Neural progenitor cell (in vitro differentiated cells): ENCODE measurements around the gene KCNJ10. TPM values are rescaled to one million over a fixed set of nuclear protein-coding genes. Genes with fewer than 3 reads are reported as not detected.

ENCODE experiments used
- DNase-seq: peaks from one replicate; pipeline ENCODE4 v3.0.0-alpha.2; 2016; ENCODE audit warnings: low spot score
- H2AFZ ChIP-seq: fragments of 200-600 bp; sonication (generic); replicated peaks from 2 replicates; pipeline ENCODE4 v1.6.1; 2016; ENCODE audit warnings: antibody characterized with exemption
- H3F3A ChIP-seq: fragments of 200-600 bp; sonication (generic); 2 replicates; pipeline ENCODE4 v1.6.1; 2016; ENCODE audit warnings: antibody characterized with exemption, low read depth
- H3K27ac ChIP-seq: fragments of 200-600 bp; sonication (generic); 2 replicates; pipeline ENCODE4 v1.5.1; 2016; ENCODE audit warnings: mild to moderate bottlenecking
- H3K27me3 ChIP-seq: fragments of 200-600 bp; sonication (generic); 2 replicates; pipeline ENCODE4 v1.6.1; 2016; ENCODE audit warnings: mild to moderate bottlenecking, moderate library complexity
- H3K36me3 ChIP-seq: fragments of 200-600 bp; sonication (generic); 2 replicates; pipeline ENCODE4 v1.5.1; 2016
- H3K4me1 ChIP-seq: fragments of 200-600 bp; sonication (generic); 2 replicates; pipeline ENCODE4 v1.6.1; 2016; ENCODE audit warnings: mixed run types
- H3K4me2 ChIP-seq: fragments of 200-600 bp; sonication (generic); 2 replicates; pipeline ENCODE4 v1.6.1; 2016
- H3K4me3 ChIP-seq: fragments of 200-600 bp; sonication (generic); 2 replicates; pipeline ENCODE4 v1.5.1; 2016
- H3K79me2 ChIP-seq: fragments of 200-600 bp; sonication (generic); 2 replicates; pipeline ENCODE4 v1.6.1; 2016; ENCODE audit warnings: low read depth
- H3K9ac ChIP-seq: fragments of 200-600 bp; sonication (generic); 2 replicates; pipeline ENCODE4 v1.6.1; 2016
- H3K9me3 ChIP-seq: fragments of 200-600 bp; sonication (generic); 2 replicates; pipeline ENCODE4 v1.5.1; 2016; ENCODE audit warnings: low read depth
- H4K20me1 ChIP-seq: fragments of 200-600 bp; sonication (generic); 2 replicates; pipeline ENCODE4 v1.6.1; 2016; ENCODE audit warnings: low read depth
- H3K27ac Mint-ChIP-seq: 3 replicates; pipeline ENCODE4 v1.8.0; 2021; ENCODE audit warnings: mixed read lengths
- H3K27me3 Mint-ChIP-seq: 2 replicates; pipeline ENCODE4 v1.8.0; 2022; ENCODE audit warnings: low read depth, mild to moderate bottlenecking, inconsistent platforms, moderate library complexity, mixed read lengths; ENCODE audit not compliant: insufficient read depth
- H3K36me3 Mint-ChIP-seq: 3 replicates; pipeline ENCODE4 v1.8.0; 2021; ENCODE audit warnings: mixed read lengths
- H3K4me1 Mint-ChIP-seq: 3 replicates; pipeline ENCODE4 v1.8.0; 2021; ENCODE audit warnings: mixed read lengths
- H3K4me3 Mint-ChIP-seq: 3 replicates; pipeline ENCODE4 v1.8.0; 2021; ENCODE audit warnings: mild to moderate bottlenecking, moderate library complexity, mixed read lengths
- H3K9me3 Mint-ChIP-seq: 3 replicates; pipeline ENCODE4 v1.8.0; 2020; ENCODE audit warnings: mixed read lengths
- EZH2 ChIP-seq: fragments of 200-600 bp; sonication (generic); IDR thresholded peaks from 2 replicates; pipeline ENCODE4 v1.6.1; 2017; ENCODE audit warnings: antibody characterized with exemption, mild to moderate bottlenecking, moderate library complexity
- EZH2phosphoT487 ChIP-seq: fragments of 200-600 bp; sonication (generic); IDR thresholded peaks from 2 replicates; pipeline ENCODE4 v1.6.1; 2017; ENCODE audit warnings: antibody characterized with exemption
- total RNA-seq: library from RNA; depleted of rRNA; stranded (reverse); fragments of >200 nt; gene quantifications from 2 replicates; pipeline ENCODE4 v1.2.3, GENCODE V29; 2015; ENCODE audit warnings: low replicate concordance
- TF ChIP-seq, protein P1 (sequence below): fragments of 200-600 bp; sonication (generic); IDR thresholded peaks from 2 replicates; pipeline ENCODE4 v1.5.1; 2017; ENCODE audit warnings: antibody characterized with exemption, mild to moderate bottlenecking

Gene KCNJ10
- total RNA-seq, 1 donor from 2014 or later, result not detected

DNA sequence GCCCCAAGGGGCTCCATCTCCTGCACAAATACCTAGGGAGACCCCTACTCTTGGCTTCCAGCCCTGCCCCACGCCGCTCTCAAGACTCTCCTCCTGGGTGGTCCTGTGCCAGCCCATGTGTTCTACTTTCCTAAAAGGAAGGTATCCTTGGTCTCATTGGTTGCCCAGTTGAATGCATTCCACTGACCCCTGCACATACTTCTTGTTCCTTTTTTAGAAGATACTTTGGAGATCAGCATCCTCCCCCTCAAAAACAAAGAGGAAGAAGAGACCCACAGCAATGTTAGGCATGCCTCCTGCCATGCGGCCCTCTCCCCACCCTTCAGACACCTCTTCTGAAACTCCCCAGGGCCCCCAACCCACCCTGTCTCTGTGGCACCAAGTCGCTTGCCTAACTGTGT, 120.0 kb downstream of the KCNJ10 start:
- H3K9me3 ChIP-seq, result no peaks in the 10 kb centered on the region
- H3F3A ChIP-seq, result peaks cover 4% of the 10 kb centered on the region
- TF ChIP-seq, protein P1, sequence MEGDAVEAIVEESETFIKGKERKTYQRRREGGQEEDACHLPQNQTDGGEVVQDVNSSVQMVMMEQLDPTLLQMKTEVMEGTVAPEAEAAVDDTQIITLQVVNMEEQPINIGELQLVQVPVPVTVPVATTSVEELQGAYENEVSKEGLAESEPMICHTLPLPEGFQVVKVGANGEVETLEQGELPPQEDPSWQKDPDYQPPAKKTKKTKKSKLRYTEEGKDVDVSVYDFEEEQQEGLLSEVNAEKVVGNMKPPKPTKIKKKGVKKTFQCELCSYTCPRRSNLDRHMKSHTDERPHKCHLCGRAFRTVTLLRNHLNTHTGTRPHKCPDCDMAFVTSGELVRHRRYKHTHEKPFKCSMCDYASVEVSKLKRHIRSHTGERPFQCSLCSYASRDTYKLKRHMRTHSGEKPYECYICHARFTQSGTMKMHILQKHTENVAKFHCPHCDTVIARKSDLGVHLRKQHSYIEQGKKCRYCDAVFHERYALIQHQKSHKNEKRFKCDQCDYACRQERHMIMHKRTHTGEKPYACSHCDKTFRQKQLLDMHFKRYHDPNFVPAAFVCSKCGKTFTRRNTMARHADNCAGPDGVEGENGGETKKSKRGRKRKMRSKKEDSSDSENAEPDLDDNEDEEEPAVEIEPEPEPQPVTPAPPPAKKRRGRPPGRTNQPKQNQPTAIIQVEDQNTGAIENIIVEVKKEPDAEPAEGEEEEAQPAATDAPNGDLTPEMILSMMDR, result no peak
- TF ChIP-seq EZH2 (no peak), EZH2phosphoT487 (no peak)
- no peaks in the 10 kb centered on the region for H3K36me3 ChIP-seq
- H3K27ac Mint-ChIP-seq, result no peak overlapping the region
- H3K4me3 Mint-ChIP-seq, result no peak overlapping the region
- peaks cover 8% of the 10 kb centered on the region for H3K4me1 ChIP-seq
- no peak for DNase-seq
- peaks cover 3% of the 10 kb centered on the region for H3K79me2 ChIP-seq
- no peaks in the 10 kb centered on the region for H3K27me3 ChIP-seq
- no peaks in the 10 kb centered on the region for H3K9me3 Mint-ChIP-seq
- H3K9ac ChIP-seq, result no peak overlapping the region
- H3K36me3 Mint-ChIP-seq, result no peaks in the 10 kb centered on the region
- no peaks in the 10 kb centered on the region for H4K20me1 ChIP-seq
- H3K4me3 ChIP-seq, result no peak overlapping the region
- no peak overlapping the region for H3K4me2 ChIP-seq
- peaks cover 10% of the 10 kb centered on the region for H3K4me1 Mint-ChIP-seq
- H3K27ac ChIP-seq, result no peak overlapping the region
- H3K27me3 Mint-ChIP-seq, result peaks cover 14% of the 10 kb centered on the region
- no peak overlapping the region for H2AFZ ChIP-seq

DNA sequence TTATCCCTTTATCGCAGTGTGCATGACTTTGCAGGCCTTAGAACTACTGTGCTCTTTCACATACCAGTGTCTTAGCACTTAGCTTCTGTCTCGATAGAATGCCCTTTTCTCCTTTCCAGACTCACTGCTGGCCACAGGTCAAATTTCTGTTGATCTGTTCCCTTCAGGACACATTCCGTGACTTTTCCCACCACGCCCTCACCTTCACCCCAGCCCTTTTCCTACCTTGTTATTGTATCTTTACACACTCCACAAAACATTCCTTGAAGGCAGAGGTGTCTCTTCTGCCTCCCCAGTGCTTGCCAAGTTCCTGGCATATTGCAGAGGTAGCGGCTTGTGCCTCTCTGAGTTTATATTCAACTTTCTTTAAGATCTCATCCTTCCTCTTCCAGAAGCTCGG, 120.8 kb downstream of the KCNJ10 start:
- Histone ChIP-seq H3K4me3 (no peak overlapping the region), H3K9me3 (no peaks in the 10 kb centered on the region), H3K9ac (no peak overlapping the region), H3K27ac (no peak overlapping the region), H3K36me3 (no peaks in the 10 kb centered on the region), H3K27me3 (no peaks in the 10 kb centered on the region), H4K20me1 (no peaks in the 10 kb centered on the region), H2AFZ (no peak overlapping the region), H3K4me1 (peaks cover 16% of the 10 kb centered on the region), H3F3A (peaks cover 4% of the 10 kb centered on the region), H3K4me2 (no peak overlapping the region), H3K79me2 (peaks cover 11% of the 10 kb centered on the region)
- no peak for TF ChIP-seq EZH2phosphoT487
- no peak for TF ChIP-seq EZH2
- TF ChIP-seq, protein P1, result no peak
- Mint-ChIP-seq H3K36me3 (peaks cover 2% of the 10 kb centered on the region), H3K27ac (no peak overlapping the region), H3K4me1 (peaks cover 15% of the 10 kb centered on the region), H3K27me3 (peaks cover 15% of the 10 kb centered on the region), H3K9me3 (no peaks in the 10 kb centered on the region), H3K4me3 (no peak overlapping the region)
- no peak for DNase-seq

Other genes with a start within 250 kb of the KCNJ10 start
- not detected in 2 replicates for gene SLAMF8, start 243.3 kb downstream of the KCNJ10 start, total RNA-seq
- gene VSIG8, start 207.5 kb downstream of the KCNJ10 start, total RNA-seq, result not detected in 2 replicates
- gene CFAP45, start 170.0 kb downstream of the KCNJ10 start, total RNA-seq, result not detected in 2 replicates
- gene TAGLN2, start 144.7 kb downstream of the KCNJ10 start, total RNA-seq, result 3.9 and 12.1 TPM in 2 replicates
- 3.3 and 9.1 TPM in 2 replicates for gene IGSF9, start 124.5 kb downstream of the KCNJ10 start, total RNA-seq
- not detected in 2 replicates for gene SLAMF9, start 115.9 kb downstream of the KCNJ10 start, total RNA-seq
- 4.5 and 7.1 TPM in 2 replicates for gene PIGM, start 38.2 kb downstream of the KCNJ10 start, total RNA-seq
- 0.09 TPM in 2 replicates for gene KCNJ9, start 11.4 kb upstream of the KCNJ10 start, total RNA-seq
- gene IGSF8, start 28.5 kb upstream of the KCNJ10 start, total RNA-seq, result 9.4 and 23.4 TPM in 2 replicates
- gene ATP1A2, start 45.6 kb upstream of the KCNJ10 start, total RNA-seq, result 88.6 and 154 TPM in 2 replicates
- 0.17 and 0.62 TPM in 2 replicates for gene ATP1A4, start 81.4 kb upstream of the KCNJ10 start, total RNA-seq
- gene CASQ1, start 120.4 kb upstream of the KCNJ10 start, total RNA-seq, result 0.50 TPM in 1 of 2 replicates, not detected in the other
- gene PEA15, start 135.2 kb upstream of the KCNJ10 start, total RNA-seq, result 39.1 and 63.5 TPM in 2 replicates
- 105 and 132 TPM in 2 replicates for gene DCAF8, start 192.4 kb upstream of the KCNJ10 start, total RNA-seq
- 74.6 and 103 TPM in 2 replicates for gene PEX19, start 215.0 kb upstream of the KCNJ10 start, total RNA-seq